ENCODE measurements around the gene GTPBP4. TPM values are rescaled to one million over a fixed set of nuclear protein-coding genes. Genes with fewer than 3 reads are reported as not detected.
A peak's percentile ranks its signal among the peaks of the same experiment; 100 is the strongest.

GTPBP4 gene
- total and polyA plus RNA-seq, 9 of the 15 experiments (the other 6 are each of a cell fraction or from before 2014, with no cell fraction given): 79.0 to 155 (median 128) TPM

GRCh38 chr10:1048732-1049424 is 60.6 kb downstream of the GTPBP4 start, which contains the start of gene IDI1 (continued):
- TF ChIP-seq ZBTB49 (CRISPR knock-in tag; IDR thresholded peaks at IDR 0.05; ENCODE audit: borderline replicate concordance): no peak
- TF ChIP-seq POLR2G (IDR thresholded peaks at IDR 0.05; ENCODE audit: low read depth, low read length): peak; percentile 98
- TF ChIP-seq ZBTB17 (CRISPR knock-in tag; IDR thresholded peaks at IDR 0.05): no peak
- no peak for TF ChIP-seq MYNN (IDR thresholded peaks at IDR 0.05)
- no peak for TF ChIP-seq MYNN (CRISPR knock-in tag; IDR thresholded peaks at IDR 0.05)
- TF ChIP-seq RUNX1 (IDR thresholded peaks at IDR 0.05; ENCODE audit: low read depth): no peak
- TF ChIP-seq NEUROD1 (IDR thresholded peaks at IDR 0.05; ENCODE audit: borderline replicate concordance, low read depth, low read length, partially characterized antibody): peak; percentile 74
- no peak for TF ChIP-seq HINFP (tag; conservative IDR thresholded peaks at IDR 0.05; ENCODE audit: low read depth)
- peak; percentile 56 to 65; a peak in 2 of 4 replicates for TF ChIP-seq MAZ (CRISPR knock-in tag; conservative IDR thresholded peaks at IDR 0.05 in 1 of 2, IDR thresholded peaks at IDR 0.05 in 1 of 2)
- no peak for TF ChIP-seq HES1 (IDR thresholded peaks at IDR 0.05; ENCODE audit: low read depth)
- no peak for TF ChIP-seq PRDM10 (IDR thresholded peaks at IDR 0.05; ENCODE audit: partially characterized antibody)
- no peak for TF ChIP-seq SPI1 (IDR thresholded peaks at IDR 0.05; ENCODE audit: borderline replicate concordance, low read depth, low read length)
- no peak for TF ChIP-seq ZBTB1 (CRISPR knock-in tag; IDR thresholded peaks at IDR 0.05; ENCODE audit: borderline replicate concordance, low read depth)
- TF ChIP-seq ZNF354B (CRISPR knock-in tag; IDR thresholded peaks at IDR 0.05): 0 out of 2 replicates have a peak, but pooled peaks have one; percentile 9
- no peak for TF ChIP-seq SMAD3 (CRISPR knock-in tag; conservative IDR thresholded peaks at IDR 0.05)
- no peak for TF ChIP-seq IRF9 (tag; IDR thresholded peaks at IDR 0.05)
- 0 out of 2 replicates have a peak, but pooled peaks have one; percentile 17 for TF ChIP-seq ZNF57 (CRISPR knock-in tag; IDR thresholded peaks at IDR 0.05)
- no peak for TF ChIP-seq TAL1 (IDR thresholded peaks at IDR 0.05)

All from K562 (cell line).